OCI-LY1 (cell line): ENCODE data around the gene USP14.

Experiments used
- H2AFZ ChIP-seq: fragments of 200-600 bp; sonication (generic), shearing (Covaris generic); 2 replicates; pipeline ENCODE4 v1.6.0; 2014; ENCODE audit warnings: antibody characterized with exemption, mild to moderate bottlenecking, low read length
- H3F3A ChIP-seq: fragments of 200-600 bp; sonication (generic), shearing (Covaris generic); 2 replicates; pipeline ENCODE4 v1.6.0; 2014; ENCODE audit warnings: mild to moderate bottlenecking, antibody characterized with exemption, low read length, moderate library complexity; ENCODE audit not compliant: insufficient read depth
- H3K27ac ChIP-seq: fragments of 200-600 bp; sonication (generic); 2 replicates; pipeline ENCODE4 v1.5.1; 2014; ENCODE audit warnings: low read length, mixed run types, mild to moderate bottlenecking, low read depth; ENCODE audit not compliant: poor library complexity, severe bottlenecking
- H3K27me3 ChIP-seq: fragments of 200-600 bp; sonication (generic); 2 replicates; pipeline ENCODE4 v1.6.0; 2014; ENCODE audit warnings: antibody characterized with exemption, mild to moderate bottlenecking, low read length, moderate library complexity; ENCODE audit not compliant: insufficient read depth
- H3K36me3 ChIP-seq: fragments of 200-600 bp; sonication (generic); 2 replicates; pipeline ENCODE4 v1.6.1; 2014; ENCODE audit warnings: mild to moderate bottlenecking, antibody characterized with exemption, low read length, moderate library complexity, mixed read lengths; ENCODE audit not compliant: insufficient read depth
- H3K4me1 ChIP-seq: fragments of 200-600 bp; sonication (generic); 2 replicates; pipeline ENCODE4 v1.5.1; 2014; ENCODE audit warnings: mild to moderate bottlenecking, low read length, moderate library complexity; ENCODE audit not compliant: insufficient read depth, severe bottlenecking
- H3K4me2 ChIP-seq: fragments of 200-600 bp; sonication (generic), shearing (Covaris generic); 2 replicates; pipeline ENCODE4 v1.6.1; 2014; ENCODE audit warnings: low read length
- H3K4me3 ChIP-seq: fragments of 200-600 bp; sonication (generic); 2 replicates; pipeline ENCODE4 v1.5.1; 2014; ENCODE audit warnings: low read length, low read depth, mild to moderate bottlenecking, mixed read lengths; ENCODE audit not compliant: poor library complexity, severe bottlenecking
- H3K79me2 ChIP-seq: fragments of 200-600 bp; shearing (Covaris generic); 2 replicates; pipeline ENCODE4 v1.6.1; 2016; ENCODE audit warnings: mixed run types, low read length, mixed read lengths; ENCODE audit not compliant: insufficient read depth
- H3K9ac ChIP-seq: fragments of 200-600 bp; sonication (generic), shearing (Covaris generic); 2 replicates; pipeline ENCODE4 v1.6.1; 2014; ENCODE audit warnings: mild to moderate bottlenecking, low read length, mixed read lengths
- H3K9me2 ChIP-seq: fragments of 200-600 bp; sonication (generic), shearing (Covaris generic); 2 replicates; pipeline ENCODE4 v1.6.1; 2014; ENCODE audit warnings: low read depth, mild to moderate bottlenecking, low read length, mixed read lengths
- H3K9me3 ChIP-seq: fragments of 200-600 bp; shearing (Covaris generic); 2 replicates; pipeline ENCODE4 v1.6.1; 2014; ENCODE audit warnings: low read length, mixed read lengths
- H4K20me1 ChIP-seq: fragments of 200-600 bp; sonication (generic), shearing (Covaris generic); 2 replicates; pipeline ENCODE4 v1.6.0; 2016; ENCODE audit warnings: mild to moderate bottlenecking, low read length; ENCODE audit not compliant: insufficient read depth
- CTCF ChIP-seq: fragments of 200-600 bp; sonication (generic), shearing (Covaris generic); IDR thresholded peaks from 2 replicates; pipeline ENCODE4 v1.5.1; 2017; ENCODE audit warnings: mild to moderate bottlenecking, antibody characterized with exemption, low read length, moderate library complexity, mixed read lengths
- EZH2 ChIP-seq: fragments of 200-600 bp; sonication (generic), shearing (Covaris generic); IDR thresholded peaks from 2 replicates; pipeline ENCODE4 v1.8.0; 2017; ENCODE audit warnings: borderline replicate concordance, mixed run types, mild to moderate bottlenecking, antibody characterized with exemption, low read length, moderate library complexity, mixed read lengths

USP14 gene

GRCh38 chr18:227902-228301 is 69.5 kb downstream of the USP14 start:
- Histone ChIP-seq H3K9me3 (no peaks in the 10 kb centered on the region), H4K20me1 (no peaks in the 10 kb centered on the region)
- TF ChIP-seq CTCF, result no peak
- TF ChIP-seq EZH2, result no peak

GRCh38 chr18:228586-228985 is 70.2 kb downstream of the USP14 start:
- no peaks in the 10 kb centered on the region for H3F3A ChIP-seq
- no peaks in the 10 kb centered on the region for H3K9me2 ChIP-seq
- no peaks in the 10 kb centered on the region for H3K9me3 ChIP-seq
- H3K27me3 ChIP-seq, result no peaks in the 10 kb centered on the region
- H3K36me3 ChIP-seq, result peaks cover 18% of the 10 kb centered on the region
- H2AFZ ChIP-seq, result no peak overlapping the region
- H3K9ac ChIP-seq, result no peak overlapping the region
- no peaks in the 10 kb centered on the region for H3K79me2 ChIP-seq
- no peaks in the 10 kb centered on the region for H4K20me1 ChIP-seq
- H3K4me3 ChIP-seq, result no peak overlapping the region
- TF ChIP-seq EZH2 (no peak), CTCF (no peak)
- H3K27ac ChIP-seq, result no peak overlapping the region
- H3K4me1 ChIP-seq, result no peaks in the 10 kb centered on the region
- no peak overlapping the region for H3K4me2 ChIP-seq

More at GRCh38 chr18:227902-228301, 69.5 kb downstream of the USP14 start:
- H3K9me2 ChIP-seq, result no peaks in the 10 kb centered on the region
- H3K27ac ChIP-seq, result no peak overlapping the region
- H3K4me1 ChIP-seq, result no peaks in the 10 kb centered on the region
- H3K36me3 ChIP-seq, result peaks cover 25% of the 10 kb centered on the region
- H3K9ac ChIP-seq, result no peak overlapping the region
- H3F3A ChIP-seq, result no peaks in the 10 kb centered on the region
- no peak overlapping the region for H3K4me3 ChIP-seq
- H3K27me3 ChIP-seq, result no peaks in the 10 kb centered on the region
- no peak overlapping the region for H3K4me2 ChIP-seq
- no peak overlapping the region for H2AFZ ChIP-seq
- no peaks in the 10 kb centered on the region for H3K79me2 ChIP-seq

- Histone ChIP-seq H4K20me1 (no peaks in the 10 kb centered on the region), H3K4me1 (no peaks in the 10 kb centered on the region), H2AFZ (no peak overlapping the region), H3K4me3 (no peak overlapping the region), H3K27ac (no peak overlapping the region), H3K79me2 (no peaks in the 10 kb centered on the region), H3K36me3 (no peaks in the 10 kb centered on the region; the same call in 1 of the 2 replicates), H3K9me3 (no peaks in the 10 kb centered on the region), H3F3A (no peaks in the 10 kb centered on the region), H3K9me2 (no peaks in the 10 kb centered on the region), H3K4me2 (no peak overlapping the region), H3K27me3 (no peaks in the 10 kb centered on the region), H3K9ac (no peak overlapping the region)
- TF ChIP-seq CTCF, result no peak
- no peak for TF ChIP-seq EZH2
Measured at GRCh38 chr18:231563-231962, 73.2 kb downstream of the USP14 start.
